SK-N-MC (cell line): ENCODE measurements around the gene TLR3.
"Not testable (repeated sequence)": the region's sequence is repeated elsewhere in the genome, so short reads cannot be mapped to it uniquely, and the experiment has no call there.

Experiments used
- EZH2 ChIP-seq: fragments of 200-600 bp; sonication (generic); IDR thresholded peaks from one replicate; pipeline ENCODE4 v1.6.1; 2017; ENCODE audit warnings: antibody characterized with exemption
- POLR2AphosphoS5 ChIP-seq: IDR thresholded peaks from 2 replicates; pipeline ENCODE4 v1.6.1; 2012; ENCODE audit warnings: mild to moderate bottlenecking, low read depth, low read length, borderline replicate concordance

GRCh38 chr4:186047501-186047900, 21.5 kb upstream of the TLR3 start:
- not testable (repeated sequence) for TF ChIP-seq EZH2, POLR2AphosphoS5
